HG02938 (cell line): ENCODE data around the gene PHIP.

Source experiments
- ATAC-seq: cut with Tn5 transposase; IDR thresholded peaks from one replicate; pipeline ENCODE4 v1.9.1; 2021; ENCODE audit warnings: mild to moderate bottlenecking, moderate library complexity; ENCODE audit not compliant: unreplicated experiment

PHIP gene

DNA sequence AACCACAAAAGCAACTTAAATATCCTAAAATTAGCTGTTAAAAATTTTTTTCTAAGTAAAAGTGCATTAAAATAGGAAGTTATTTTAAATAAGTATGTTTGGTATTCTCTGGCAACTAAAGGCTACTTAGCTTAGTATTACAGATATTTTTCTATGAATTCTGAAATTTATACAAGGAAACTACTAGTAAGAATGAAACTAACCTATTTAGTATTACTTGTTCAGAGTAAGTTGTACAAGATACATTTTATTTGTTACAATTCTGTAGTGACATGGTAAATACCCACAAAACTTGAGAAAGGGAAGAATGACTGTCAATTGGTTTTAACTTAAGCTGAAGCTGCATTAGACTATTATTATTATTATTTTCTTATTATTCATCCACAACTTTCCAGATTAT lies 6.5 kb downstream of the PHIP start:
- no peak for ATAC-seq

- ATAC-seq = peak; percentile 81
Observed at GRCh38 chr6:79070206-79070825, 7.7 kb downstream of the PHIP start.

GRCh38 chr6:79066828-79067227 lies 11.2 kb downstream of the PHIP start:
- no peak for ATAC-seq

GRCh38 chr6:79066330-79066729 lies 11.7 kb downstream of the PHIP start:
- ATAC-seq = no peak

GRCh38 chr6:79065232-79065631 lies 12.8 kb downstream of the PHIP start:
- no peak for ATAC-seq

DNA sequence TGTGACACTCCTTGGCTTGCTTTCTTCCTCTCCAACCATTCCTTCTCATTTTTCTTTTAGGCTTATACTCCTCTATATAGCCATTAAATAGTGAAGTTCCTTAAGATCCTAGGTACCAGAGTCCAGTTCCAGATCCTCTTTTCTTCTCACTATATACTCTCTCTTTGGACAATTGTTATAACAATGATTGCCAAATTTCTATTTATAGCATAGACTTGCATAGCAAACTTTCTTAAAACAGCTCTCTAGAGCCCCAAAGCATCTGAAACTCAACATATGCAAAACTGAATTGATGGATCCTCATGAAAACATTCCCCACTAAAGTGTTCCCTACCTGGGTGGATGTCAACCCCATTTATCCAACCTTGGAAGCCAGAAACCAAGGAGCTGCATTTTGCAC lies 13.4 kb downstream of the PHIP start:
- ATAC-seq = no peak

DNA sequence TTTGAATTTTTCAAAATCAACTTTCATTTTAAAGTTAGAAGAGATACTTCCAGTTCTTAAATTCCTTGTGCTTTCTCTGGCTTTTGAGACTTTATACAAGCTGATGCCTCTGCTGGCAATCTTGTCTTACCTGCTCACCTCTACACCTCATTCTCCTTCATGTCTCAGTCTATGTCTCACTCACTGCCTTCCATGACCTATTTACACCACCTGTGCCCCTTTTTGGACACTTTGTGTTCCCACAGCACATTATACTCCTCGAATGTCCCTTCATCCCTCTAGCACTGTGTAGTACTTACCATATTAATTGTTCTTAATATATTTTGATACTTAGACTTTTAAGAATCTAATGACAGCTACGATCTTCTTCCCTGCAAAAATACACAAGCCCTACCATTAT lies 15.3 kb downstream of the PHIP start:
- ATAC-seq = no peak

DNA sequence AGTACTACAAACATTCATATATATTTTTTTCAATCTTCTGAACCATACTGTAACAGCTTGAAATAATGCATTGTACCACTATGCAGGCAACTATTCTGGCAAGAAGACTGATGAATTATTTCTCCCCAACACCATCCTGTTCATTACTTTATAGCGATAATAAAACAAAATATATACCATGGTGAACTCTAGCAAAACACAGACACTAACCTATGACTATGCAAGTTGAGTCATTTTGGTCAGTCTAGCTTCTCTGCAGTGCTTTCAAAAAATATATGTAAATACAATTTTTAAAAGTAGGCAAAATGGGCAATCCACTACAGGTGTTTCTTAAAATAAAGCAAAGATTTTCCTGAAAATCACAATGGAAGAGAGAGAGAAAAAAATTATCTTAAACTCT lies 20.3 kb downstream of the PHIP start:
- ATAC-seq = no peak

- no peak for ATAC-seq
Observed at GRCh38 chr6:79056226-79056625, 21.8 kb downstream of the PHIP start.

DNA sequence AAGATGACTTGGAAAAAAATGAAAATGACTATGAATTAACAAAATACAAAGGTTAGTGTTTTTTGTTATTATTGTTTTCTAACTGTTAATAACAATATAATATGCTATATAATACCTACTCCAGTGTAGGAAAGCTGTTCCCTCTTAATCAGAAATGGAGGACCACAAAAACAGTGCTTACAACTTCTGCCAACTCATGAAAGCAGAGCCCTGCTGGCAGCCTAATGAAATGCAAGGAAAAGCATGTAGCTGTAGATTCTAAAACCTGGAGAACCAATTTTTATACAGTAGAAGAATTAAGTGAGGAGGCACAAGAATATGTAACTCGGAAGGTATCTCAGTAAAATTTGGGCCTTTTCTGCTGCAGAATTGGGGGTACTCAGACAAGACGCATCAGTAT lies 29.4 kb downstream of the PHIP start:
- no peak for ATAC-seq

DNA sequence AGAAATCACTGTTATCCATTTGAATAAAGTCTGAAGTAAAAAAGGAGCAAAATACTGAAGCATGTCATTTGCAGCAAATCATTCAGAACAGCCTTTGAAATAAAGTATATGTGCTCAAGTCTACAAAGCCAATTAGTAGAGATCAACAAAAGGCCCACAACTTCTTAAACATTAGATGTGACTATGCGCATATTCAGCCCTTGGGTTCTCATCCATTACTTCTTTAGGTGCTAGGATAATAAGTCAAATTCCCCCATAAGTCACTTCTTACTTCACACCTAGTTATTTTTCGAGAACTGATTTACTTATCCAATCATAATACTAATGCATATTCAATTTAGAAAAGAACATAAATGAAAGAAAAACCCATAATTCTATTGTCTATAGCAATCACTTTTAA lies 31.0 kb downstream of the PHIP start:
- no peak for ATAC-seq

GRCh38 chr6:79045966-79046365 lies 32.1 kb downstream of the PHIP start:
- ATAC-seq = no peak

- ATAC-seq = no peak
Observed at GRCh38 chr6:79042799-79043126, 35.3 kb downstream of the PHIP start.

- peak; percentile 82 for ATAC-seq
Observed at GRCh38 chr6:79042088-79042798, 35.8 kb downstream of the PHIP start.

DNA sequence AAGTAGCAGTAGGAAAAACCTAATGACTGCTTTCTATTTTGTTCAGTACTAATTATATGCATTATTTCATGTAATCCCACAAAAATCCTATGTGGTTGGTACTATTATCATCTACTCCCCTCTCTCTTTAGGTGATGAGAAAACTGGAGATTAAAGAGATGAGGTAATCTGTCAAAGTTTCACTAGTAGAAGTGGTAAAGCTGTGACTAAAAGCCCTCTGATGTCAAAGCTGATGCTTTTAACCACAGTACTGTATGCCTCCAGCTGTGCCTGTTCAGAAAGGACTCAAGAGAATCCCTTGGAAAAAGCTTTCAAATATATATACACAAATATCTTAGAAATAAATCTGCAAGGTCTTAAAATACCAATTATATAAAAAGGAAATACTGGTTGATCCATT lies 38.0 kb downstream of the PHIP start:
- peak; percentile 79 for ATAC-seq

- no peak for ATAC-seq
Observed at GRCh38 chr6:79038061-79038460, 40.0 kb downstream of the PHIP start.

- ATAC-seq = peak; percentile 54
Observed at GRCh38 chr6:79034865-79035264, 43.2 kb downstream of the PHIP start.

- no peak for ATAC-seq
Observed at GRCh38 chr6:79033279-79033678, 44.8 kb downstream of the PHIP start.

DNA sequence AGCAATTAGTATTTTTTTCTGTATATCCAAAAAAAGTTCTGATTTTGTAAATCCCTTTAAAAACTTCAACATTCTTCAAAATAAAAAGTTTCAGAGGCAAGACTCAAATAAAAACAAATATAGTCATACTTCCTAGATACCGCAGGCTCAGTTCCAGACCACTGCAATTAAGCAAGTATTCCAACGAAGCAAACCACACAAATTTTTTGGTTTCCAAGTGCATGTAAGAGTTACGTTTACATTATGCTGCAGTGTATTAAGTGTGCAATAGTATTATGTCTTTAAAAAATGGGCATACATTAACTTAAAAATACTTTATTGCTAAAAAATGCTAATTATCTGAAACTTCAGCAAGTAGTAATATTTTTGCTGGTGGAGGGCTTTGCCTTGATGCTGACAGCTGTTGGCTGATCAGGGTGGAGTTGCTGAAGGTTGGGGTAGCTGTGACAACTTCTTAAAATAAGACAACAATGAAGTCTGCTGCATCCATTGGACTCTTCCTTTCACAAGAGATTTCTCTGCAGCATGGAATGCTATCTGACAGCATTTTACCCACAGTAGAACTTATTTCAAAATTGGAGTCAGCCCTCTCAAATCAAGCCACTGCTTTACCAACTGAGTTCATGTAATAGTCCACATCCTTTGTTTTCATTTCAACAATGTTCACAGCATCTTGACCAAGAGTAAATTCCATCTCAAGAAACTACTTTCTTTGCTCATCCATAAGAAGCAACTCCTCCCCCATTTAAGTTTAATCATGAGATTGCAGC lies 46.0 kb downstream of the PHIP start:
- ATAC-seq = no peak

DNA sequence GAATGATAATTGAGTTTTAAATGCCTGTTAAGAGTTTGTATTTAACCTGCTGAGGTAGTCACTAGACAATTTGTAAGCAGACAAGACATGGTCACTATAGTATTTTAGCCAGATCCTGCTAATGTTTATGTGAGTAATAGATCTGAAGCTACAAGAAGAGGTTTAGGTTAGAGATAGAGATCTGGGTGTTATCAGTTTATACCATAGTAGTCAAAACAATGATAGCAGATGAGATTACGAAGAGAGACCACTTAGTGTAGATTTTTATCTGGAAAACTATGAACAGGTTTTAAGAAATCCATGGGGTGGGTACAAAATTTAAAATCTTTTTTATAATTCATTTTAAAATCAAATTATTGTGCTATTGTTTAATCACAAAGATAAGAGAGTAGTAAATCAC lies 47.5 kb downstream of the PHIP start:
- ATAC-seq = no peak

GRCh38 chr6:79030023-79030422 lies 48.0 kb downstream of the PHIP start:
- ATAC-seq = no peak

DNA sequence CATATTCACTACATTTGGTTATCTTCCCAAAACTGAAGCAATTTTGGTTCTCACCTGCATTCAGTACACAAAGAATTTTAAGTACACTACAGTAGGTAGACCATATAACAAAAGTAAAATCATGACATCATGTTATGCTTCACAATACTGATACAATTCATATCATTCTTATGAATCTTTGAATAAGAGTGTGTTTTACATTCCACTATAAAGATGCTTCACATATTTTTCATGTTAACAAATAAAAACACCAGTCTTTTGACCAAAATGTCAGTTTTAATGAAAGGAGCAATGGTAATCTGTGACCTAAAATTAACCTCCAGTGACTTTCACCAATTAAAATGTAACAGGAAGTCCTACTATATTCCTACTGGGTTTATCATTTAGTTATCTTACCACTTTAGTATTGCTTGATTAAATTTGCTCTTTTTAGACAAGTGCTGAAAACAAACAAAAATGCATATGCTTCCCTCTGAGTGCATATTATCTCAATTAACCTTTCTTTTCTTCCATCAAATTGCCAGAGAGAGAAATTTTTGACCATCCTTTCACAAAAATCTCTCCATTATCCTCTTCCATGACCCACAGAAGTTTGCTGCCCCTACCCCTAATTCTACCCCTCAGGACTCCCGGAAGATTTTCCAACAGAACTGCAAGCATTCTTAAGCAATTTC lies 49.3 kb downstream of the PHIP start:
- no peak for ATAC-seq
